IPS-15b (cell line): Measurements from ENCODE around the gene ANO10.

Experiments used
- H3K27me3 ChIP-seq: one replicate; pipeline ENCODE4 v1.6.1; 2013; ENCODE audit warnings: low read length; ENCODE audit not compliant: control insufficient read depth, insufficient read depth
- H3K36me3 ChIP-seq: one replicate; pipeline ENCODE4 v1.6.1; 2013; ENCODE audit warnings: low read length; ENCODE audit not compliant: control insufficient read depth, insufficient read depth
- H3K4me1 ChIP-seq: one replicate; pipeline ENCODE4 v1.6.1; 2013; ENCODE audit warnings: mild to moderate bottlenecking, low read length; ENCODE audit not compliant: control insufficient read depth, insufficient read depth
- H3K4me3 ChIP-seq: one replicate; pipeline ENCODE4 v1.5.1; 2013; ENCODE audit warnings: low read depth, low read length
- H3K9ac ChIP-seq: one replicate; pipeline ENCODE4 v1.6.1; 2013; ENCODE audit warnings: low read depth, mild to moderate bottlenecking, low read length
- H3K9me3 ChIP-seq: one replicate; pipeline ENCODE4 v1.6.1; 2013; ENCODE audit warnings: mild to moderate bottlenecking, low read length; ENCODE audit not compliant: control insufficient read depth, insufficient read depth

ANO10 gene

GRCh38 chr3:43330981-43331380 is 290.8 kb downstream of the ANO10 start:
- no peaks in the 10 kb centered on the region for H3K27me3 ChIP-seq
- no peaks in the 10 kb centered on the region for H3K9me3 ChIP-seq
- no peaks in the 10 kb centered on the region for H3K36me3 ChIP-seq
- H3K4me3 ChIP-seq = no peak overlapping the region
- no peak overlapping the region for H3K9ac ChIP-seq
- no peaks in the 10 kb centered on the region for H3K4me1 ChIP-seq

GRCh38 chr3:43328653-43329052 is 293.2 kb downstream of the ANO10 start:
- no peaks in the 10 kb centered on the region for H3K4me1 ChIP-seq
- H3K9me3 ChIP-seq = no peaks in the 10 kb centered on the region
- no peak overlapping the region for H3K4me3 ChIP-seq
- no peaks in the 10 kb centered on the region for H3K36me3 ChIP-seq
- H3K27me3 ChIP-seq = no peaks in the 10 kb centered on the region
- no peak overlapping the region for H3K9ac ChIP-seq

DNA sequence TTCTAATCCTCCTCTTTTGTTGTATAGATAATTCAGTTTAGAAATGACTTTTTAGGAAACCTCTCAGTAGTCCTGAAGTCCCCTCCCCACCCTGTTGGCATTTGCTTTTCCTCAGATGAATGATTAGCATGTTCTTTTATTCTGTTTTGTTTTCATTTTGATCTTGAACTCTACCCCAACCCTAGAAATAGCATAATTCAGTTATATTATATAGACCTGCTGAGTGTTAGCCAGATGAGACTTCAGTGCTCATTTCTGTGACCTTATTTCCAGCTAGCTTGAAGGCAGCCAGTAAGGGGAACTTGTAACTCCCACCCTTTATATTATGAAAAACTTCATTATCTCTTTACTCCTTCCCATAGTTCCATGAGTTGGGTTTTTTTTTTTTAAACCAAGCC is 294.2 kb downstream of the ANO10 start:
- H3K9me3 ChIP-seq = no peaks in the 10 kb centered on the region
- no peak overlapping the region for H3K9ac ChIP-seq
- H3K27me3 ChIP-seq = no peaks in the 10 kb centered on the region
- H3K4me1 ChIP-seq = no peaks in the 10 kb centered on the region
- no peaks in the 10 kb centered on the region for H3K36me3 ChIP-seq
- no peak overlapping the region for H3K4me3 ChIP-seq

- H3K27me3 ChIP-seq = no peaks in the 10 kb centered on the region
- H3K36me3 ChIP-seq = no peaks in the 10 kb centered on the region
- H3K9ac ChIP-seq = no peak overlapping the region
- H3K4me1 ChIP-seq = no peaks in the 10 kb centered on the region
- H3K4me3 ChIP-seq = no peak overlapping the region
- no peaks in the 10 kb centered on the region for H3K9me3 ChIP-seq
These were observed 294.8 kb downstream of the ANO10 start for GRCh38 chr3:43326891-43327581.

- Histone ChIP-seq H3K9me3 (no peaks in the 10 kb centered on the region), H3K4me3 (no peak overlapping the region), H3K36me3 (no peaks in the 10 kb centered on the region), H3K27me3 (no peaks in the 10 kb centered on the region), H3K9ac (no peak overlapping the region), H3K4me1 (no peaks in the 10 kb centered on the region)
These were observed 298.3 kb downstream of the ANO10 start for GRCh38 chr3:43323541-43323940.

DNA sequence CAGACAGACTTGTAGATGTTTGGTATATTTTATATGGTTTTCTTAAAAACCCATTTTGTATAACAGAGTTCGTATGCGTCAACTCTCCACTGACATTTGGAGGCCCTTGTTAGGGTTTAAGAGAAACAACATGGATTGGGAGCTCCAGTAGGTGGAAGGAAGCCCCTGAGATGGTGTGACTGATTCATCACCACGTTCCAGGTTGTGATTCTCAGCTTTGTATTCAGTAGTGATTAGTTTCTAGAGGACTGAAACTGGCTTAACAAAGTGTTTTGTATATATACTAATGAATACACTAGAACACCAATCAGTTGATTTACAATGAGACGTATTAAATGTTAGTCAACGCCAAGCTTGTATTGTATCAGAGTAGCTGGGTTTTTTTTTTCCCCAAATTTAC is 301.5 kb downstream of the ANO10 start:
- peaks cover 10% of the 10 kb centered on the region for H3K4me1 ChIP-seq
- no peaks in the 10 kb centered on the region for H3K9me3 ChIP-seq
- no peaks in the 10 kb centered on the region for H3K36me3 ChIP-seq
- no peak overlapping the region for H3K4me3 ChIP-seq
- no peak overlapping the region for H3K9ac ChIP-seq
- H3K27me3 ChIP-seq = no peaks in the 10 kb centered on the region

GRCh38 chr3:43319794-43320193 is 302.0 kb downstream of the ANO10 start:
- Histone ChIP-seq H3K9ac (no peak overlapping the region), H3K9me3 (no peaks in the 10 kb centered on the region), H3K27me3 (no peaks in the 10 kb centered on the region), H3K4me3 (no peak overlapping the region), H3K36me3 (no peaks in the 10 kb centered on the region), H3K4me1 (peaks cover 10% of the 10 kb centered on the region)

DNA sequence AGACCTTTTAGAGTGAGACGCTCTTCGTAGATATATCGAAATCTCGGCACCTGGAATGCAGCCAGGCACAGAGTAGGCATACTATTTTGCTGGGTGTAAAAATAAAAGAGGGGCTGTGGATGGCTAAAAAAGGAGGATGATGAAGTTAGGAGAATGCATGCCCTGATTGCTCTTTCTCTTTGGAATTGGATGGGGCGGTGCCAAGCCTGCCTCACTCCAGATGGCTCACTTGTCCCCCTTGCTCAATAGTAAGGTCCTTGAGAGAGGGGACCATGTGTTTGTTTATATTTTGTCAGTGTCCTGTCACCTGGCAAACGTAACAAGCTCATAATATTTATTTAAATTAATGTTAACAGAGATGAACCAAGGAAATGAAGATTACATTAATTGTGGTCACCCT is 302.4 kb downstream of the ANO10 start:
- Histone ChIP-seq H3K4me1 (peaks cover 10% of the 10 kb centered on the region), H3K36me3 (no peaks in the 10 kb centered on the region), H3K4me3 (no peak overlapping the region), H3K9ac (no peak overlapping the region), H3K27me3 (no peaks in the 10 kb centered on the region), H3K9me3 (no peaks in the 10 kb centered on the region)

- H3K36me3 ChIP-seq = no peaks in the 10 kb centered on the region
- no peaks in the 10 kb centered on the region for H3K27me3 ChIP-seq
- H3K4me3 ChIP-seq = no peak overlapping the region
- peaks cover 10% of the 10 kb centered on the region for H3K4me1 ChIP-seq
- no peaks in the 10 kb centered on the region for H3K9me3 ChIP-seq
- no peak overlapping the region for H3K9ac ChIP-seq
These were observed 304.1 kb downstream of the ANO10 start for GRCh38 chr3:43317461-43318316.

DNA sequence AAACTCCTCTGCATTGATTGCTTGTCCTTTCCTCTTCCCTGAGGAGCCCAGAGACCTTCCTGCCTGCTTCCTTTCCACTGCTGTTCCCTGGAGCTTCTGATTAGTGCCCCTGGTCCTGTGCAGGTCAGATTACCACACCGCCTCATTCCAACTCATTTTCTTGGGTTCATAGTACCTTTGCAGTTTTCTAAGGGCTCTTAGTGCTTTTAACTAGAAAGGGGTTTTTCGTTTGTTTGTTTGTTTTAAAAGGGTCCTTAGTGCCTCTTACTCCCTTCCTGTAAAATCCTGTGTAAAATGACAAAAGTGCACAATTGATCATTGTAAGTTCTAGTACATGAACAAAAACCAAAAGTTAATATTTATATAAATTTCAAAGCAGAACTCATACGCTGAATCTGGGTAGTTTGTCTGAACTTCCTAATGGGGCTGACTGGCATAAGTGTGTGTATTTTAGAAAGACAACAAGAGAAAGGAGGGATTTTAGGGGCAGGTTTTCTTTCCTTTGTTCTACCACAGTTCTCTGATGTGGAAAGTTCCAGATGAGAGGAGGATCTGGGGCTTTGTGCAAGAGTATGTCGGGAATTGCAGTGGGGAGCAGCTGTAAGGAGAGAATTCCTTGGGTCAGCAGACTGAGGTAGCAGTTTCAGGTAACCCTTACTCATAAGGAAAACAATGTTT is 304.9 kb downstream of the ANO10 start:
- Histone ChIP-seq H3K9ac (no peak overlapping the region), H3K4me3 (no peak overlapping the region), H3K4me1 (peaks cover 10% of the 10 kb centered on the region), H3K9me3 (no peaks in the 10 kb centered on the region), H3K36me3 (no peaks in the 10 kb centered on the region), H3K27me3 (no peaks in the 10 kb centered on the region)
